HG02840 (cell line): ENCODE data around the gene AGBL2.
"Not testable (repeated sequence)": the region's sequence is repeated elsewhere in the genome, so short reads cannot be mapped to it uniquely, and the experiment has no call there.

Experiments used
- ATAC-seq: cut with Tn5 transposase; IDR thresholded peaks from one replicate; pipeline ENCODE4 v1.9.1; 2021; ENCODE audit warnings: mild to moderate bottlenecking, moderate library complexity, moderate number of reproducible peaks; ENCODE audit not compliant: unreplicated experiment, low FRiP score

AGBL2 gene

GRCh38 chr11:47715082-47715669 is at the start of gene AGBL2:
Gene AGBL2 (minus strand): TSS chr11:47715369. CDS start chr11:47714650, 719 bp downstream.
- ATAC-seq: peak; percentile 94

- not testable (repeated sequence) for ATAC-seq
Observed at GRCh38 chr11:47759291-47759690, 44.1 kb upstream of the AGBL2 start.

GRCh38 chr11:47756208-47756607 is 41.0 kb upstream of the AGBL2 start:
- ATAC-seq: no peak

DNA sequence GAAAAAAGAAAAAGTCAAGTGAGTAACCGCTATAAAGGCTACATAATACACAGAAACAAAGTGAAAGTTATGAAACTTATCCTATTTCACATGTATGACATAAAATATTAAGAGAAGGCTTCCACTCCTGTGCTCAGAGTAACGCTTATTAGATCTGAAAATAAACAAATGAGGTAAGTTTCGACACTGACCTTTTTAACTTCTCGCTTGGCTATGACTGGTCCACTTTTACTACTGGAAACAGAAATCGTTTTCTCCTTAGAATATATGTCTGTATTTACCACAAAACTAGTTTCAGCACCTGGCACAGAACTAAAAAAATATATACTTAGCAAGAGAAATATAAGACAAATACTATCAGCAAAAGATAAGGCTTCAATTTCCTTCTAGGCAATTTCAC is 35.6 kb upstream of the AGBL2 start:
- ATAC-seq: no peak

- ATAC-seq: not testable (repeated sequence)
Observed at GRCh38 chr11:47742494-47742893, 27.3 kb upstream of the AGBL2 start.

DNA sequence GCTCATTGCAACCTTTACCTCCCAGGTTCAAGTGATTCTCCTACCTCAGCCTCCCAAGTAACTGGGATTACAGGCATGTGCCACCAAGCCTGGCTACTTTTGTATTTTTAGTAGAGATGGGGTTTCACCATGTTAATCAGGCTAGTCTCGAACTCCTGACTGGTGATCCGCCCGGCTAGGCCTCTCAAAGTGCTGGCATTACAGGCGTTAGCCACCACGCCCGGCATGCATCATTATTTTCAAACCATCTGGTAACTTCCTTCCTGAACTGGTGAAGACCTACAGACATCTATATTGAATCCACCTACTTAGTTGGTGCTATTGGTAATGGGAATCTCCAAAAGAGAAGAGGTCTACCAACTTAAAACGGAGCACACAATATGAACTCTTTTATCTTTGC is 22.6 kb upstream of the AGBL2 start:
- not testable (repeated sequence) for ATAC-seq

DNA sequence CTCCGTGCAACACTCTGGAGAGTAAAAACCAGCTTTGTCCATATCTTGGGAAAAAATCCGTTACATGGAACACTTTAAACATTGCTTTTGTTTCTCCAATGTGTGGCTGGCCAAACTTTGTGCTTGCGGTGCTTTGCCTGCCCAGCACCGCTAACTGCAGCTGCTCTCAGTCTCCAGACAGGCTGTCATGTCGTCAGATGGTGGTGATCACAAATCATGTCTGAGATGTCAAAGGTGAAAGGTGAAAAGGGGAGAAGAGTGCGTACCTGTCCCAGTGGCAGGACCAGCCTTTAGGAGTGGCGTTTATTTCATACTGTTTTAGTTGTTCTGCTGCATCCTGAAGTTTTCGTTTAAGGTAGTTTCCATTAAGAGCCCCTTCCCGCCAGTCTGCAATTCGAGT is 17.1 kb upstream of the AGBL2 start:
- ATAC-seq: no peak

DNA sequence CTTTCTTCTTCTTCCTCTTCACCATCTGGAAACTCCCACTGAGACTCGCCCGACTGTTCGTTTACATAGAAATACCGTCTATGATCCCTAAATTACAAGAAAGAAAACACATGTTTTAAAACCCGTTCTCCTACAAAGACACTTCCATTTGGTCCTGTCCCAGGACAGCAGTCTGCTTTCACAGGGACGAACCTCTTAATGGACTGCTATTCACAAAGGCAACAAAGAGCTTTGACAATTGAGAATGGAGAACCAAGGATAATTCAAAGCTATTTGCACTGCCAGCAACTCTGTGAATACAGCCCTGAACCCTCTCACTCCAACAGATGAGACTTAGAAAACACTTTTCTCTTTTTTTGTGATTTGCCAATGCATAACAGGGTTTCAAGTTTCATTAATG is 16.3 kb upstream of the AGBL2 start:
- no peak for ATAC-seq

DNA sequence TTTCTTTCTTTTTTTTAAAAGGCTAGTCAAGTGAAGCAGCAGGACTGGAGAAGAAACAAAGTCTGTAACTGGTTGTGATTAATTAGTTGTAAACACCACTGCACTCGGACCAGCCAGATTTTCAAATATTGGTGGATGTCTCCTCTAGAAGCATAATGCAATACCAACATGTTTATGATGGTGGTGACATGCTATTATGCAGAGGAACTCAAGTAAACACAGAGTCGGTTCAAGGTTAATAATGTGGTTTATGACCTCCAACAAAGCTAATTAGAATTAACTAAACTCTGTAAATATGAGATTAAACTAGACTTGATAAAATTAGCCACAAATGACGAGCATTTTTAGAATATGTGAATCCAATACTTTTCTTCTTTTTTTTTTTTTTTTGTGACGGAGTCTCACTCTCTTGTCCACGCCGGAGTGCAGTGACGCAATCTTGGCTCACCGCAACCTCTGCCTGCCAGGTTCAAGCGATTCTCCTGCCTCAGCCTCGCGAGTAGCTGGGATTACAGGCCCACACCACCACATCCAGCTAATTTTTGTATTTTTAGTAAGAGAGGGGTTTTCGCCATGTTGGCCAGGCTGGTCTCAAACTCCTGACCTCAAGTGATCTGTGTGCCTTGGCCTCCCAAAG is 11.8 kb upstream of the AGBL2 start:
- ATAC-seq: no peak

GRCh38 chr11:47726118-47726442 is 10.9 kb upstream of the AGBL2 start:
- ATAC-seq: no peak

DNA sequence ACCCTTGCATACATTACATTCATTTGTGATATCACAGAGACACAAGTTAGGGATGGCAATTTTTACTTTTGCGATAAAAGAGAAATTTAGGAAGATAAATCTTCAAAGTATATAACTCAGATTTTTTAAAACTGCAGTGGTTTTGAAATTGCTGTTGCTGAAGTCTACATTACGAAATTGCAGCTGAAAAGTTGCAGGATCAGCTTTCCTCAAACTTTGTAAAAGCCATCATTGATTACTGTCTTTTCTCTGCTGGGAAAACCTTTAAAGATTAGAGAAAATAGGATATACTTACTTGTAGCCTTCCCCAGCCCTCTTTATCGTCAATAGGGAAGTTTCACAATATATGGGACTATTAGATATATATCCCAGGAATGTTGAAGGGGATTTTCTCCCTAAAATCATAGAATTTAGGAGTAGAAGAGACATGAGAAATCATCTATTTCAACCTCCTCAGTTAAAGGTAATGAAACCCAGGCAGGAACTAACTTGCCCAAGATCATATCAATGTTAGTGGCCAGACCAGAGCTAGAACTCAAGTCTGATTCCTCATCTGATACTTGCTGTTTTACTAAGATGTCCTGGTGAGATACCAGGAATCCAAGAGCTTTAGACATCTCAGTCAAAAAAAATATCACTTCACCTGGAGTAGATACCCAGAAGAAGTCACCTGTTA is 10.4 kb upstream of the AGBL2 start:
- ATAC-seq: no peak

- no peak for ATAC-seq
Observed at GRCh38 chr11:47724041-47724729, 9.0 kb upstream of the AGBL2 start.

- ATAC-seq: no peak
Observed at GRCh38 chr11:47723041-47723440, 7.9 kb upstream of the AGBL2 start.

- no peak for ATAC-seq
Observed at GRCh38 chr11:47720651-47721050, 5.5 kb upstream of the AGBL2 start.

GRCh38 chr11:47716692-47717091 is 1.5 kb upstream of the AGBL2 start:
- ATAC-seq: no peak

- peak; percentile 11 for ATAC-seq
Observed at GRCh38 chr11:47714554-47715081, 551 bp downstream of the AGBL2 start.

- ATAC-seq: no peak
Observed at GRCh38 chr11:47711816-47712215, 3.4 kb downstream of the AGBL2 start.

DNA sequence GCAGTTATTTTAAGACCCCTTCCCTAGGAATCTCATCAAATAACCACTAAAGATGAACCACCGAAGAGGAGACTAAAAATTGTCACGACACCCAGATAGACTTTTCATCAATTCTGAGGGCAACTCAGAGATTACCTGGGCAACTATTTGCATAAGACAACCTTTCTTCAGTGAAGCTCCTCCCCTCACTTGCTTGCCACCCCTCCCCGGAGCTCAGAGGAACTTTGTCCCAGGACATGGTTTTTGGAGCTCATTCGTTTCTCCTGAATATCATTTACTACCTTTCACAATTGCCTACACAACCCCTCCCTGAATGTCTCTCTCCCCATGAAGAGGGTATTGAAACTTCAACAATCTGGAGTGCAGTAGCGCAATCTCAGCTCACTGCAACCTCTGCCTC is 3.9 kb downstream of the AGBL2 start:
- ATAC-seq: no peak

DNA sequence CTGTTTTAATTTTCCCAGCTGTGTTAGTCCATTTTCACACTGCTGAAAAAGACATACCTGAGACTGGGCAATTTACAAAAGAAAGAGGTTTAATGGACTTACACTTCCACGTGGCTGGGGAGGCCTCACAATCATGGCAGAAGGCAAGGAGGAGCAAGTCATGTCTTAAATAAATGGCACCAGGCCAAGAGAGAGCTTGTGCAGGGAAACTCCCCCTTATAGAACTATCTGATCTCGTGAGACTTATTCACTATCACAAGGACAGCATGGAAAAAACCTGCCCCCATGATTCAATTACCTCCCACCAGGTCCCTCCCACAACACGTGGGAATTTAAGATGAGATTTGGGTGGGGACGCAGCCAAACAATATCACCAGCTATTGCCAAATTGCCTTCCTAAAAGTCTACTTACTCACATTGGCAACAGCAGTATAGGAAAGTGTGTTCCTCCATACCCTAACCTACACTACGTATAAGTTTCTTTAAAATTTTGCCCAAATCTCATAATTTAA is 7.8 kb downstream of the AGBL2 start:
- not testable (repeated sequence) for ATAC-seq

DNA sequence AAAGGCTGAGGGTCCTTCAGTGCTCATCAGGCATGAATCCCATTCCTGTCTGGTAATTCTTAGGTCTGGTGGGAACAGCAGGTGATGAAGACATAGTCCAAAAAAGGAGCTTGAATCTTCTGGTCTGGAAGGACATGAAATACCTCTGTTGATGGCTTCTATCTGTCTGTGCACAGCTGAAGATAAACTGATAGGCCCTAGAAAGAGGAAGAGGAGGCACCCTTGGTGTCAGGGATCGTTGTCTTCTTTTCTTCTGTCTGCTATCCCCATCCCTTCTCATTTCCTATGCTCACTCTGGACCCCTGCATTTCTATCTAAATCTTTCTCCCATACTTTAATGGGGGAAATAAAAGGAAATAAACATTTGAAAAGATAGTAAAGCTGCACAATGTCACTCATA is 9.4 kb downstream of the AGBL2 start:
- no peak for ATAC-seq

DNA sequence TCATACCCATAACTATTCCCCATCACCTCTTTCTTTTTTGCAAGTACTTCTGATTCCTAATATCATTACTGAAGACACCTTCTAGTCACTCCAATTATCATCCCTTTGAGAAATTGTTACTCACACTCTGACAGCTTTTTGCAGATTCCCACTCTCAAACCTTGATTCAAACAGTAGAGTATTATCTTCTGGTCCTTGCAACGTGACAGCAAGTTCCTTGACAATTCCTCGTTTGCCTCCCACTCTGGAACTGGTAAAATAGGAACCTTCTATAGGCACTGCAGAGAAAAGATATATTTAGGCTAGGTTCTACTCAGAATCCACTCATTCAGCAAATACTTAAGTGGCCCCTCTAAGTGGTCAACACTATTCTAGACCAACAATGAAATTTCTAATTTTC is 23.2 kb downstream of the AGBL2 start:
- no peak for ATAC-seq
